Effector CD4-positive, alpha-beta T cell (primary cell): ENCODE data around the gene SDK2.

Source experiments
- DNase-seq: peaks from one replicate; pipeline ENCODE4 v3.0.0-alpha.2; 2020

The SDK2 gene

DNA sequence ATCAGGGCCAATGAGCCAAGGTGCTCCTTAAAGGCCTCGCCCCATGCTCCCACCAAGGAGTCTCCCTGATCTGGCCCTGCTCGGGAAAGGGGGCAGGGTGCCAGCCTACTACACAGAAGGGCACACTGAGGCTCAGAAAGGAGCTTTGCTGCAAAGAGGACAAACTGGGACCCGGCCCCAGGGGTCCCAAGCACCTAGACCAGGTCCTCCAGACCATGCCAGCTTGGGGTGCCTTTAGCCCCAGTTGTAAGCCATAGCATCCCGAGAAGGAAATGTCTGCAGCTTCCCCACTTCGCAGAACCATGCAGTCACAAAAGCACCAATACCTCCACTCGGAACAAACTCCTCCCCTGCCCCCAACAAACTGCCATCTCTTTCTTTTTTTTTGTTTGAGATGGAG is 257.7 kb downstream of the SDK2 start:
- DNase-seq: no peak

DNA sequence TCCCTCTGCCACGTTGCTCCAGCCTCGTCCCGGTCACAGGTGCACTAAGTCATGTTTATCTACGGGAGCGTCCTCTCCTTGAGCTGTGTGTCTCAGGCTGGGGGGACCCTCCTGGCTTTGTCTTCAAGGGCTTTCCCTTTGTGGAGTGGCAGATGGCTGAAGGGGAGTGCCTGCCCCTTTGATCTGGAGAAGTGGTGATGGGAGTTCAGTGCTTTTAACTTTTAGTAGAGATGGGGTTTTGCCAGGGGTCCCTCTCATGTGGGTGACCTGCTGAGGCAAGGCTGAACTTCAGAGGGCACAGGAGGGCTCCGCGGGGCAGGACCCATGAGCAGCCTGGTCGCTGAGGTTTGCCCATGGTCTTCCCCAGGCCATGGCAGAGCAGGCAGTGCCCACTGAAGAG is 259.3 kb downstream of the SDK2 start:
- DNase-seq: no peak

DNA sequence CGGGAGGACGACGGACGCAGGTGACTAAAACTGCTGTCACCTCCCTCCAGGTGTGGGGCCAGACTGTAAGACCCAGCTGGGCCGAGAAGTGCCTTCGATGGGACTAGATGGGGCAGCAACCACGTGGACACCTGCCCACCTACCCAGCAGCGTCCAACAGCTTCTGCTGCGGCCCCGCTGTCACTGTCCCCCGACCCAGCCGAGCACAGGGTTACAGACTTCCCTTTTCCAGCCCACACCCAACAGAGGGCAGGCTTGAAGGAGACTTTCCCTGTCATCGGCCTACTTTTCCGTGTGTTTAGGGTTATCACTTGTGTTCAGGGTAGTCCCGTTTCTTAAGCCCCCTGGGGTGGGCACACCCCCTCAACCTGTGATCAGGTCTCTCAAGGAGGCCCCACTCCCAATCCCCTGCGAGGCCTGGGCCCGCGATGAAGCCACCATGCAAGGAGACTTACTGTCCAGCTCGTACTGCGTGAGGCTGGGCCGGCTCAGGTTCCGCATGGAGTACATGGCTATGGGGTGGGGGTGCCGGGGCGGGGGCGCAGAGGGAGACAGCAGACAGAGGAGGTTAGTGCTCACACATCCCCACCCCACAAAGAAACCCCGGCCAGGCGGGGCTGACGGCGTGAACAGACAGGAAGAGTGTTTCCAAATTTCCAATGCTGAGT is 263.7 kb downstream of the SDK2 start:
- no peak for DNase-seq

DNA sequence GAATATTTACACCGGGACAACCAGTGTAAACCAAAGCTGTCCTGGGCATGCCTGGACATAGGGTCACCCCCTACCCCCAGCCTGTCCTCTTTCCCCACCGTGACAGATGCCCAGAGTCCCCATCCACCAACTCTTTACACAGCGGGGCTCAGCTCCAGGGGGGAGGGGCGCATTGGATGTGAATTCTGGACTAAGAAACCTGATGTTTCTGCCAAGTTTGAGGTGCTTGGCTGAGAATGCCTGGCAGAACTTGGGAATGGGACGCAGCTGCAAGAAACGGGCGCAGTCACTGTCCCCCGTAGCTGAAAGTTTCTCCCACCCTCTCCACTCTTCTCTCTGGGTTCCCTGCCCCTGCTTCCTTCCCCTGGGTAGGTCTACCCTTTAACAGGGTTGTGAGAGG is 264.4 kb downstream of the SDK2 start:
- no peak for DNase-seq

DNA sequence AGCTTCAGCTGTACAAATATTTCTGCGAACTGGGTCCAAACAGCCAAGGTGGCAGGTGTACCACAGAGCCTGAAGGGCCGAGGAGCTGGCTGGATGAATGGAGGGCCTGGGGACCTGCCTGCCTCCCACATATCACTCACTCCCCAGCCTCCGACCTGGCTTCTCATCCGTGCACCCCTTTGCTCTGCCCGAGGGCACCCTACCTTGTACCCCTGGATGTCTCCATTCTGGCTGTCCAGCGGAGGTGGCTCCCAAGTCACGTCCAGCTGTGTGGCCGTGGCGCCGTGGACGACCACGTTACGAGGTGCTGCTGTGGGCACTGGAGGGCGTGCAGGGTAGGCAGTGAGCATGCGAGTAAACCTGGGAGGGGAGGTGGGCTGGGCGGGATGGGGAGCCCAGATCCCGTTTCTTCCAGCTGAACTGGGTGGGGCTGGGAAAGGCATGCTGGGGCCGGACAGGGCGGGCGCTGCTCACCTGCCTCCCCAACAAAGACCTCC is 265.2 kb downstream of the SDK2 start:
- no peak for DNase-seq

DNA sequence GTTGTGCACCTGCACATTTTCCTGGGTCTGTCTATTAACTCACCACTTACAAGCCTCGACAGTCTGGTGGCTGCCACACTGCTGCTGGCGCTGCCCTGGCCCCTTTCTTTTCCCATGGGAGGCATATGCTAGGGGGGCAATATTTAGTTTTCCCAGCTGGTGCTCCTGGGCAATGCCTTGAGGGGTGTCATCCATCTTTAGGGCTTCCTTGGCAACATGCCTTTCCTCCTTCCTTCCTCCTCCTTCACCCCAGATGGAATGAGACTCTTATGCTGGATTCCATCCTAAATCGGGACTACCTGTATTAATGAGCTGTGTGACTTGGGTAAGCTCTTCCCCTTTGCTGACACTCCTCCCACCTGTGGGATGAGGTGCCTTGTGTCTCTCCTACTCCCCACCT is 267.6 kb downstream of the SDK2 start:
- DNase-seq: no peak

DNA sequence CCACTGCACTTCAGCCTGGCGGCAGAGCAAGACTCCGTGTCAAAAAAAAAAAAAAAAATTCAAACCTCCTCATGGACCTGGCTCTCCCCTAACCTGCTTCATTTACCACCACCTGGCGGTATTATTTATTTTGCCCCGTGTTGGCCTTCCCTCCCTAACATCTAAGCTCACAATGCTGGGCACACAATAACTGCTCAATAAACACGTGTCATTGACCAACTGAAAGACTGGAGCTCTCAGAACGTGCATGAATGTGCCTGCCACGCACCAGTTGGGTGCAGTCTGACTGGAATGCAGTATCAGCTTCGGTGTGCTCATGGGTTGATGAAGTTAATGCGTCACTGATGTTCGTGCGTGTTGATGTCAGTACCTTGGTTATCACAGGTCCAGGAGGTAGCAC is 268.1 kb downstream of the SDK2 start:
- no peak for DNase-seq

DNA sequence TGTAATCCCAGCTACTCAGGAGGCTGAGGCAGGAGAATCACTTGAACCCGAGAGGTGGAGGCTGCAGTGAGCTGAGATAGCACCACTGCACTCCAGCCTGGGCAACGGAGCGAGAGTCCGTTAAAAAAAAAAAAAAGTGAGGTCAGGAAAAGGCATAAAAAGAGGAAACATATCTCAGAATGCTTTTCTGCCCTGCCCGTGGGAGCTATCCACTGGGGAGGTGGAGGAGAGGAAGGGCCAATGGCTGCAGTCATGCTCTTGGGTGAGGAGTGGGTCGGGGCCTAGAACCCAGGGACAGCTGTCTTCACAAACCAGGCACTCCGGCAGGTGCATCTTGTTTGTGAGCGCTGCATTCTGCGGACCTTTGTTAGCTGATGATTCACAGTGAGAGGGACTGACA is 272.4 kb downstream of the SDK2 start:
- no peak for DNase-seq

DNA sequence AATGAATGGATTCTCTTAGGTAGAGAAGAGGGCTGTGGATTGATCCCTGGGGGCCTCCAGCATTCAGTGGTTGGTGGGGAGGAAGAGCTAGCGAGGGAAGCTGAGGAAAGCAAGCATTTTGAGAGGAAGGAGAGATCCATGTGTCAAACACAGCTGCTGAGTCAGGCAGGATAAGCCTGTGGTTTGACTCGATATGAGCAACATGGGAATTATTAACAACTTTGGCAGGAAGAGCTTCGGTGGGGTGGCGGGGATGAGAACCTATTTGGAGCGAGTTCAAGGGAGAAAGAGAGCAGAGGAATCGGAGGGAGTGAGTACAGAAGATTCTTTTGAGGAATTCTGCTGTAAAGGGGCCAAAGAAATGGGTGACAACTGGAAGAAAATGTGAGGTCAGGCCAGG is 273.0 kb downstream of the SDK2 start:
- DNase-seq: no peak

DNA sequence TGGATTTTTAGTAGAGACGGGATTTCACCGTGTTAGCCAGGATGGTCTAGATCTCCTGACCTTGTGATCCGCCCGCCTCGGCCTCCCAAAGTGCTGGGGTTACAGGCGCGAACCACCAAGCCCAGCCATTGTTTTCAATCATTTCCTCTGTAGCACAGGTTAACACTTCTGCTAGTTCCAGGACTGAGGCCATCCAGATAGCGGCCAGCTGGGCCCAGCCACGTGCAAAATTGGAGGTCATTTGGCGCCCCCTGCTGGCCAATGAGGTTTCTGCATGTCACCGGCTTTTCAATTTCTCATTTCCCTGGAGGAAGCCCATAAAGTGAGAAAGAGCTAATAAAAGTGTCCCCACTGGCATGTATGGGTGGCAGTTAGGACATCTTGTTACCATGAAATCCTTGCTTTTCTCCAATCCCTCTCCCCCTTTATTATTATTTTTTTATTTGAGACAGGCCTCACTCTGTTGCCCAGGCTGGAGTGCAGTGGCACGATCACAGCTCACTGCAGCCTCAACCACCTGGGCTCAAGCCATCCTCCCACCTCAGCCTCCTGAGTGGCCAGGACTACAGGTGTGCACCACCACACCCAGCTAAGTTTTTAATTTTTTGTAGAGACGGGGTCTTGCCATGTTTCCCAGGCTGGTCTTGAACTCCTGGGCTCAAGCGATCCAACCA is 274.3 kb downstream of the SDK2 start:
- peak; percentile 73 for DNase-seq

DNA sequence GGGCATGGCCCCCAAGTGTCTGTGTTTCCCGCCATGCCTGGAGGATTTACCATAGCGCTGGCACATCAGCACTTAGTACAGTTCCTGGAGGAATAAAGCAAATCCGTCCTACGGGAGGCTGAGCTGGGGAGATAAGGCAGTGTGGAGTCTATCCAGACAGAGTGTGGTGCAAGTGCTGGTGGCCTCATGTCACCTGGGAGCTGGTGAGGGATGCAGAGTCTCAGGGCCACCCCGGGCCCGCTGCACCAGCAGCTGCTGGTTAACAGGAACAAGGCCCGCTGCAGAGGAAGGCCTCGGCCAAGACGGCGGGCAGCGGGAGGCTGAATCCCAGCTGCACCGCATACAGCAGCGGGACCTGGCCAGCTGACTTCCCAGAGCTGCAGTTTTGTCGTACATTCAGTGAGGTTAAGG is 275.1 kb downstream of the SDK2 start:
- no peak for DNase-seq

DNA sequence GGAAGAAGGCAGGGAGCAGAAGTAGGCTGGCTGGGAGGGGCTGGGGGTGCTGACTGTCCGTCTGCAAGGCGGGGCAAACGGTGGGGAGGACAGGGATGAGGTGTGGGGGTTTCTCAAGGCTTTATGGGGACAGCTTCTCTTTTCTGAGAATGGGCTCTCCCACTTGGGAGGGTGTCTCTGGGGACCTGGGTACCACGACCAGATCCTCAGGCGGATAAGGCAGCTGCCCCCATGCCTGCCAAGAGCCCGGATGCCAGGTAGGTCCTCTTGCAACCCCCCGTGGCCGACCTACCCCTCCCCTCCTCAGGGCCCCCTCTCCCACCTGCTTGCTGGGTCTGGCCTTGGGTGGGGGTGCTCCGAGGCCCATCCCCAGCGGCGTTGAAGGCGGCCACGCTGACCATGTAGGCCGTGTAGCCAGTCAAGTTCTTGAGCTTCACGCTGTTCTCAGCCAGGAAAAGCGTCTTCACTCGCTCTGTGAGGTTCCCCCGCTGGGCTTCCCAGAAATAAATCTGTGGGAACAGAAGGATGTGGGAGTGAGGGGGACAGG is 276.1 kb downstream of the SDK2 start:
- DNase-seq: no peak

DNA sequence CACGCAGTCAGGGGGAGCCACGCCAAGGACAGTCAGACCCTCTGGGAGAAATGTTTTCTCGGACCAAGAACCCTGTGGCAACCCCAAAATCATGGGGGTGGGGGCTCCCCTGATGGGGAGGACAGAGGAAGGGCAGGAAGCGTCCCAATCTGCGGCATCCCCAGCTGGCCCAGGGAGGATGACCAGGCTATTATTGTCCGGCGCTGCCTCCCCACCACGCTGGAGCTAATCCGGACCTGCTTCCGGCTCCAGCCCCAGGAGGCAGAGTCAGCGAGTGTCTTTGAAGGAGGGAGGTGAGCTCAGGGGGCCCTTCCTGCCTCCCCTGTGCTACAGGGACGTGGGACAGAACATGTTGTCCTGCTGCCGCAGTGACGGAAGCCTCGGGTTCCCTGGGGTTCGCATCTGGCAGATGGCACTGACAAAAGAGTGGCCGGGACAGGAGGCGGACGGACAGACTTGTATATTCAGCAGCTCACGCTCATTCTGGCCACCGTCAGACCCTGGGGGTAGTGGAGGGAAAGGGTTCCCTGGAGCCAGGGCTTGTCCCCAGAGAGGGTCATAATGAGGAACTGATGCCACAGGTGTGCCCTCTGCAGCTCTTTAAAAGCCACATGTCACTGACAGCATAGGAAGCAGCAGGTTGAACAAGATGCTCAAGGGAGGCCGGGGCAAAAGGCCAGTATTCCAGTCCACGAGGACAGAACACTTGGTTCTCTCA is 278.2 kb downstream of the SDK2 start:
- no peak for DNase-seq

DNA sequence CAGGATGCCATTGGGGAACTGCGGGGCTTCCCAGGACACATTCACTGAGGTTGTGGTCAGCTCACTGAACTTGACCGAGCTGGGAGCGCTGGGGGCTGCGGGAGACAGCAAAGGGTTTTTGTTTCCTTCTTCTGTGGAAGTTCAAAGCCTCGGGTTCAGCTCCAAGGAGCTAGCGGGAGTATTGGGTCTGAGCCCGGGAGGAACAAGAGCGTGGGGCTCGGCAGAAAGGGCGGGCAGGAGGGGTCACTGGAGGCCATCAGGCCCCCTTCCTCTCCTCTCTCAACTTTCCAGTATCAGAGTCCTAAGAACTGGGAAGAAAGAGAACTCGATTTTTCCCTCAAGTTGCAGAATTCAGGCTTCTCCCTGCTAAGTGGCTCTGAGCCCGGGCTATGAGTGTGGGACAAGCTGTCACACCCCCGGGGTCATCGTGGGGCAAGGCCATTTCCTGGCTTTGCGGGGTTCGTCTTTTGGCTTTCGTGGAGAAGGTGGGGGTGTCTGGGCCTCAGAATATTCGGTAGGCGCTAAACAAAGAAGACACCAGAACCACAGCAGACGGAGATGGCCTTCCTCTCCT is 278.9 kb downstream of the SDK2 start:
- no peak for DNase-seq

DNA sequence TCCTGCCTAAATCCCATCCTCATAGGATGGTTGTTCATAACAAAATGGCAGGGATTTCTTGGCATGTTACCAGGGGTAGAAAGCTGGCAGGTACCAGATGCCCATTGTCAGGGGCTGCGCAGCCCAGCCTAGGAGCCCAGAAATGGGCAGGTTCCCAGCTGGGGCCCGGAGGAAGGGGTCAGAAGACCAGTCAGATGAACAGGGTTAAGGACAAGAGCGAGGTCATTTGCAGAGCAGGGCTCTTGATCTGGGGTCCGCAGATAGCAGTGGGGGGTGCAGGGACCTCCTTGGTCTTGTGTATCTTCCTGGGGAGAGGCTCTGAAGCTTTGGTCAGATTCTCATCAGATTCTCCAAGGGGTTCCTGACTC is 280.1 kb downstream of the SDK2 start:
- DNase-seq: no peak

DNA sequence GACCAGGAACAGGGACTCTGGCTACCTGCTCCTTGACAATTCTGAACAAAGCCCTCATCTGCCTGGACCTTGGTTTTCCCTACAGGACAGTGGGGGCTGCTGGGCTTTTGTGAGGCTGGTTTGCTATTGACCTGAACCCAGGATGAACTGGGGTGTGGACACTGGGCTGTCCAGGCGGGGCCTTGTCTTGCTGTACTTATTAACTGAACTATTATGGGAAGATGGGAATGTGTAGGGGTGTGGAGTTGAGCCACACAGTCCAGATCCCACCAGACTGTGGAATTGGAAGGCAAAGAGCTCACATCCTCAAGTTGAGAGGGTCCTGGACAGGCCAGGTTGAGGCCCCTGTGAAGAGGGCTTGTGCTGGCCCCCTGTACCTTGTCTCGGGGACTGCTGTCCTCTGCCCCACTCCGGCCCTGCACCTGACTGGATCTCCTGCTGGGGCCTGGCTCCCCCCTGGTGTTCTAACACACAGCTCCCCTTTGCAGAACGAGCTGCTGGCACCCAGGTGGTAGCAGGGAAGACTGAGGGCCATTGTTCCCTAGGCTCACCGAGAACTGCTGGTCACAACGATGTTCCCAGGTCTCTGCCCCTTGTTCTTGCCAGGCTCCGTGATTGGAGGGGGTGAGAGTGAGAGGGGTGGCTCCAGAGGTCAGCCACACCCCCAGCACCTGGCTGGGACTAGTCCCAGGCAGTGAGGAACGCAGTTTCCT is 280.6 kb downstream of the SDK2 start:
- DNase-seq: no peak

DNA sequence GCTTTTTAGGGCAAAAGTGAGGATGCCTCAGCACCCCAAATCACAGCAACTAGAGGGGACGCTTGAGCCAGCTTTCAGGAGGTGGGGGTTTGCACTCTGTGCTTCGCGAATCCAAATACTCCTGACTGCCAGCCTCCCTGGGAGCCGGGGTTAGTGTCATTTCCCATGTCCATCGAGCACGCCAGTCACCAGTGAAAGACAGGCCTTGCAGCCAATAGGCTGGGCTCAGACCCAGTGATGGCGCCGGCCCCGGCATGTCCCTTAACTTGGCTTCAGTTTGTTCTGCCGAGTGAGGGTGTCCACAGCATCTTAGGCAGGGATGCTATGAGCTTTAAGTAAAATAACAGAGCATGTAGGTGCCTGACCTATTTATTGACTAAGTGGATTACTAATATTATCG is 281.5 kb downstream of the SDK2 start:
- no peak for DNase-seq

DNA sequence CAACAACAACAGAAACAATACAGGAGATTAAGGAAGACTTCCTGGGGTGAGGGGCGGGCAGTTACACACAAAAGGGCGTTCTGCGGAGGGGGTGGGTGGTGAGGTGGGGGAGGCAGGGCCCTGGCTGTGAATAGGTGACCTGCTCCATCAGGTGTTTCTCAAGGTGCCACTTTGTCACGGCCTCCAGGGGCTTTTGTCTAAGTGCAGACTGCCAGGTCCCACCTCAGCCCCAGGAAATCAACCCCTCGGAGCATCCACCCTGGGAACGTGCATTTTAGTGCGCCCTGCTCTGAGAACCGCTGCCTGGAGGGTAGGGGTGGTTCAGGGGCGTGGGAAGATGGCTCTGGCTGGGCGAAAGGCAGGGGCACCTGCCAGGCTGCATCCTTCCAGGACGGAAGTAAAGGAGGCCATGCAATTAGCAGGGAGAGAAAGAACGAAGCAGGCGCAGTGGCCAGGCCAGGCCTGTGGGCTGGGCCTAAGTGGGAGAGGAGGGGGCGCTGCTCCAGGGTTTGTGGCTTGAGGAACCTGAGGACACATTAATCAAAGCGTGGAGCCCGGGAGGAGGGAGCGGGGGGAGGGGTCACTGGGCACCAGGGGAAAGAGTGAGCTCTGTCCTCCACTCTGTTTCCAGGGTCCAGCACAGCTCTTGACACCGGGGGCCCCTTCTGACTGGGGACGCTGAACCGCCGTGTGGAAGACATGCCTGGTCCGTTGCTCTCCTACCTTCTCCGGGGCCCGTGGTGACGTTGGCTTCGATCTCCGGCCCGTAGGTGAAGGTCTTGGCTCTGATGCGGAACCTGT is 283.1 kb downstream of the SDK2 start:
- no peak for DNase-seq

DNA sequence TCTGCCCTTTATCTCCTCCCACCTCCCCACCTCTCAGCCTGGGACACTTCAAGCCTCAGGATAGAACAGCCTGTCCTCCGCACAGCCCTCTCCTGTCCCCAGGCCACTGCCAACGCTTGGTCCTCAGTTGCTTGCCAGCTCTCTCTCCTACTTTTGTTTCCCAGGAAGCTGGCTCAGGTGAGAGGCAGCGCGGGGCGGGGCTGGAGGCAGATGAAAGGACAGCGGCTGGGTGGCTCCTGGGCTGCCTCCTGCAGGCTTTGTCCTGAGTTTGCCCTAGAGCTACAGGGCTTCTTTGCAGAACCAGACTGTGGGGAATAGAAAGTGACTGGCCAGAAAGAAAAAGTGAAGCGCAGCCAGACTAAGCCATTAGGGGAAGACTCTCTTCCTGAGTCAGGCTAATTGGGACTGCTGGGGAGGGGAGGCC is 284.2 kb downstream of the SDK2 start:
- no peak for DNase-seq

DNA sequence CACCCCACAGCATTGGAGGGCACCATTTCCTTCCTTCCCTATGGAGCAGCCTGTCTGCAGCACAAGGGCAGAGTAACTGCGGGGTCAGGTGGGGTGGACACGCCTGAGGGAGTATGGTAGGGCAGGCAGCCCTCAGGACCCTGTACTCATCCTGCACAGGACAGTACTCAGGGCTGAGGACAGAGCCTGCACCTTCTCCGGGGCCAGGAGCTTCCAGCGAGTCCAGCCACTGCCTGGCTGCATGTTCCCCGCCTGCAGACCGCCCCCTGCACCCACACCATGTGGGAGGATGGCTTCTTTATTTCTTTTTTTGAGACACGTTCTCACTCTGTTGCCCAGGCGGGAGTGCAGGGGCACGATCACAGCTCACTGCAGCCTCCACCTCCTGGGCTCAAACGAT is 284.9 kb downstream of the SDK2 start:
- DNase-seq: no peak

DNA sequence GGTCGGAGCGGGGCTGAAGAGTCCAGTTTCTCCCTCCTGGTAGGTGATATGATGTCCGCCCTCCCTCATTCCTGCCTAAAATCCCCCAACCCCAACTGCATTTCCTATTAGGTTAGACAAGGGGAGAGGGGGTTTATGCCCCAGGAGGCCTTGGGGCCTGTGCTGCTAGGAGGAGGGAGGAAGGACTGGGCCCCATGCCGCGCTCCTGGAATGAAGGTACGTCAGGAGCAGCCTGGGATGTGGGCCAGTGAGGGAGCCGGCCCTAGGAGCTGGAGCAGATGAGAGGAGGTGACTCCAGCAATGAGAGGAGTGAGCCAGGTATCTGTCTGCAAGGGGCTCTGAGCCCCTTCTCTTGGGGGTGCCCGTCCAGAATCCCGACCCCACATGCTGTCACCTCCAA is 285.6 kb downstream of the SDK2 start:
- no peak for DNase-seq

DNA sequence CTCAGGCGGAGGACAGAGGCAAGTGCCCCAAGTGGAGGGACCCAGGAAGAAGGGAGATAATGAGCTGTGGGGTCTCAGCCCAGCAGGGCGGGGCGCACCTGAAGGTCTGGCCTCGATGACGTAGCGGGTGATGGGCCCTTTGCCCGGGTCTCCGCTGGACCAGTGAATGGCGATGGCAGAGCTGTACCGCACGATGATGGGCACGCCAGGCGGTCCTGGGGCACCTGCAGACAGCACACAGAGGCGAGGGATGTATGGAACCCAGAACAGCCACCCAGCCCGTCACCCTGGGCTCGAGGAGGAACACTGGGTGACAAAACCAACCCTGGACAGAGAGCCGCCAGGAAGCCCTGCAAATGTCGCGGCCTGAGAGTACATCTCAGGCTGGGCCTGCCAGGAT is 286.3 kb downstream of the SDK2 start:
- DNase-seq: no peak
